ENCODE results near the gene KCNN3. TPM values are rescaled to one million over a fixed set of nuclear protein-coding genes. Genes with fewer than 3 reads are reported as not detected.
A peak's percentile ranks its signal among the peaks of the same experiment; 100 is the strongest.

The KCNN3 gene
- total RNA-seq, 1 donor from 2014 or later = 1.8 TPM

DNA sequence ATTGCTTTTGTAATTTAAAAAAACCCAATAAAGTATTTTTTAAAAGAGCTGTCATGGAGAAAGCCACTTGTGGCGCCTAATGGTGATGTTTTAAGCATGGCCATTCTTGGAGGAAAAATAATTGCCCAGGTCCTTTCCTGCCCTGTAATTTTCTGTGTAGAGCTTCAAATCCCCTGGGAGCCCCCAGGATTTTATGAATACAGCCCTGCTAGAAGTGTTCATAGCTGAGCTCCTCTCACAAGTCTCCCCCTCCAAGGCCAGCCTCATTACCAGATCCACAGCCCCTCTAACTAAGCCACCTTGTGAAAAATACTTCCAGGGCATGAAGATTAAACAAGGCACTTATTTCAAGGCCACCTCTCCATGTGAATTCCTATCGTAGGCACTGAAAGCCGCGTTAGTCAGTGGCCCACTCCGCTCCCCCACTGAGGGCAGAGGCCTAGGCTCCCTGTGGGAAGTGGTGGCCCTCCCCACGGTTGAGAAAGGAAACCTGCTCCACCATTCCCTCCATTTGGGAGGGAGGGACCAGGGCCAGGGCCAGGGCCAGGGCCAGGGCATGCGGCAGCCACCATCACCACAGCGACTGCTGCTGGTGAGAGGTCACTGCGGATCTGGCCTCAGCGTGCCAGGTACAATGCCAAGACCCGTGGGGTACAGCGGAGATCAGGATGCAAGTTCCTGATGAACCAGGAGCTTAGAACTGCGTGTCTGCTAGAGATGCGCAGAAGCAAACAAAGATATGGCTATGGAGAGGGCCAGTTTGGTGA, 83.1 kb downstream of the KCNN3 start:
- DNase-seq (ENCODE audit: low spot score) (no peak), ATAC-seq (no peak)
- intact Hi-C loops (cut with DNase I) = no loop called here

DNA sequence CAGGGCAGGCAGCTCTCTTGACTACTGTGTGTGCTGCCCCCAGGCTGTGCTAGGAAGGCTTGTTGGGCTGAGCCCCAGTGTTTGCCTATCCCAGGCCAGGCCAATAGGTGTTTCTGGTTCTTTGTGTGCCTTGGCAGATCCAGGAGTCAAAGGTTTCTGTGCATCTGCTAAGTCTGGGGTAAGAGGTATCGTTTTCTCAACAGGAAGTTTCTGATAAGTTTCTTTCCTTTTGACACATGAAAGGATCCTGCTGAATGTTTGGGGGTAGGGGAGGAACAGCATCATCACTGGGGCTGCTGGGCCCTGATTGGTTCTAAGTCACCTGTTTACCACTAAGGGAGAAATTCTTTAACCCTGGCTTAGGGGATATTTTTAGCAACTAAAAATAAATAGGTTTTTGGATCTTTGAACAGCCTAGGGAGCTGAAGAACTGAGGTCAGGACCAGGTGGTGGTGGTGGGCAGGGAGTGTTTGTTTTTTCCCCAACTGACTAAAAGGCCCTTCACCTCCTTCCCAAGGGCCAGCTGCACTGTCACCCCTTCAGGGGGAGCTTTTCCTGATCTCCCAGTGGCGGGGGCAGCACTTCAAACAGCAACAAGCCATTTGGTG, 85.1 kb downstream of the KCNN3 start:
- ATAC-seq = no peak
- intact Hi-C loops (cut with DNase I) = no loop called here
- no peak for DNase-seq (ENCODE audit: low spot score)

DNA sequence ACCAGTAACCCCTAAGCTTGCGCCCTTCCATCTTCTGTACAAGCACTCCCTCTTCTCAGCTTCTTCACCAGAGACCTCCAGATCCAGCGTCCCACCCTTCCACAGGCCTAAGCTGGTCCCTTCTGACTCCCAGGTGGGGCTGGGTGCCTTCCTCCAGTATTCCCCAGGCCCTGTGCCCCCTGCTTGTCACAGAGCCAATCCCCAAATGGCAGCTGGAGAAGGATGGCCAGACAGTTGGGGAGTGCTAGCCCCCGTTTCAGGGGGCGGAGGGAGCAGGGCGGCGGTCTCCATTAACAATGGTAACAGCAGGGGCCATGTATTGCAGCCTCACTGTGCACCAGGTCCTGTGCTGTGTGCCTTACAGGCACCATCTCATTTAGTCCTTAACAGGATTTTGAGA, 85.7 kb downstream of the KCNN3 start:
- intact Hi-C loops (cut with DNase I) = no loop called here
- DNase-seq (ENCODE audit: low spot score) (no peak), ATAC-seq (no peak)

DNA sequence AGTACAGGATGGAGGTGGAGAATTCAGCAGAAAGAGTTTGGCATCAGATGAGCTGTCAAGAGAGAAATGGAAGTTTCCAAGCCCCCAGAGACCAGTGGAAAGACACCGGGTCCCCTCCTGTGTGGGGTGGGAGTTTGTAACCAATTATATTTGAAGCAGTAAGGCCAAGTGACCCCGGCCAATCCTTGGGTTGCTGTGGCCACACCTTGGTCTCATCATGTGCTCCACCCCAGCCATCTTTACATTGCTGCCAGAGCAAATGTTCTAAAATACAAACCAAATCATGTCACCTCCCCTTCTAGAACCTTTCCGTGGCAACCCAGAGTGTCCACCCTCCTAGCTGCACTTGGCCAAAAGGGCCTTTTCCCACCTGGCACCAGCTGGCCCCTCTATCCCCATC, 86.1 kb downstream of the KCNN3 start:
- DNase-seq (ENCODE audit: low spot score) (no peak), ATAC-seq (no peak)
- intact Hi-C loops (cut with DNase I) = no loop called here

DNA sequence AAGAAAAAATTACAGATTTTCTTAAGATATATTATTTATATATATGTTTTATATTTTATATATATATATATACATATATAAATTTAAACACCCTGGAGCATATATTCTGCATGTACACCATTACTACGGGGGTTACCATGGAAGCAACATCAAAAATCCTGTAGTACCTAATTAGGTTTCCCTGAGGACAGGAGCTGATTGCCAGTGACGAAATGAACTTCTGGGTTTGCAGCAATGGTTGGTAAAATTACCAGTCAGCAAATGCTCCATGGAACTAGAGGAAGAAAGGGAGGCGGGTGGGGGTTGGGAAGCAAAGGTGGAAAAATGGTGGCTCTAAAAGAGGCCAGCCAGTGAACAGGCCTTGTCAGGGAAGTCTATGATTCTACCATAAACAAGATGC, 89.5 kb downstream of the KCNN3 start:
- DNase-seq (ENCODE audit: low spot score) (no peak), ATAC-seq (no peak)
- intact Hi-C loops (cut with DNase I) = no loop called here

DNA sequence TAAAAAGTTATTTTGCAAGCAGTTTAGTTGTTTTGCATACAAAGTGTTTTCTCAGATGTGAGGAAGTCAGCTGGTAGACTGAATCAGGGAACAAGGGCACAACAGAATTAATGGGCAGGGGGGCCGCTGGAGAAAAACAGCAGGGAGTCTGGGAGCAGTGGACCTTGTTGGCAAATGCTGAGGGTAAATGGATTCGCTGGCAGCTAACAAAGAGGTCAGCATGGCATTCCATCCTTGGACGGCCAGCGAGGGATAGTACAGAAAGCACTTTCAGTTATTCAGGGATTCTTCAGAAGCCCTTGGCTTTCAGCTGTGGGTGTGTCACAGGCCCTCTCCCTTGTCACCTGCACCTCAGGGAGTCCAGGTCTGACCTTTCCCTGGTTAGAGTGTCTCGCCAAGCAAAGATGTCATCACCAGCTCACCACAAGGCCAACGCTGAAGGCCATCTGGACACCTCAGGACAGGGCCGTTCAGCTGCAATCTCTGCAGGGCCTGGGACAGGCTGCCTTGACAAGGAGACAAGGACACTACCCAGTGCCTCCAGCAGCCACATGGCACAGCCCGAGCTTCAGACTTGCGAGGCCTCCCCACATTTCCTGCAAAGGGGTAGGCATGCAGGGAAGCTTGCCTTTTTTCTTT, 90.4 kb downstream of the KCNN3 start:
- no peak for DNase-seq (ENCODE audit: low spot score)
- no peak for ATAC-seq
- intact Hi-C loops (cut with DNase I) = no loop called here

DNA sequence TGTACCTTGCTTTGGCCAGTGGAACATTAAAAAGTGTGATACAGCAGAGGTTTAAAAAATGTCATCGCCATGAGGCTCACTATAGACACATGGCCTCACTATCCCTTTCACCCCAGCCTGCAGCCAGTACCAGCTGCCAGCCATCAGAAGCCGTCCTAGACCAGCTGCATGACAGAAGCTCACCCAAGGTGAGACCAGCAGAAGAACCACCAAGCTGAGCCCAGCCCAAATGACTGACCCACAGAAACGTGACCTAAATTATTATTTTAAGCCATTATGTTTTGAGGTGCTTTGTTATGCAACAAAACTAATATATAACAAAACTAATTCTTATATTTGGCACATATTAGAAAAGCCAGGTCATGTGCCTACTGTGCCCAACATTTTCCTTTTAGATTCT, 91.1 kb downstream of the KCNN3 start:
- no peak for ATAC-seq
- intact Hi-C loops (cut with DNase I) = no loop called here
- DNase-seq (ENCODE audit: low spot score) = no peak

DNA sequence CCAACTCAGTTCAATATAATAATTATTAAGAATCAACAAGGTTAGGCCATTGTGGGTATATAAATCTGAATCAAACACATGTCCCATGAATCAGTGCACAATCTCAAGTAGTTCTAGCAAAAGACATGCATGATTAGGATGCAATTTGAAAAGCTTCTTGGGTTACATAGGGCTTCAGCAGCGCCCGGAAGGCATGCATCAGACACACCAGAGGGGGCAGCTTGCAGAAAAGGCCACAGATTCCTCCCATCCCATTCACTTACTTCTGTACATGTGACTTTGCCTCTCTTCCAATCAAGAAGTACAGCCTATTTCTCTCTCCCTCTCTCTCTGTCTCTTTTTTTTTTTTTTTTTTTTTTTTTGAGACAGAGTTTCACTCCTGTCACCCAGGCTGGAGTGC, 91.8 kb downstream of the KCNN3 start:
- no peak for ATAC-seq
- DNase-seq (ENCODE audit: low spot score) = no peak
- intact Hi-C loops (cut with DNase I) = no loop called here

DNA sequence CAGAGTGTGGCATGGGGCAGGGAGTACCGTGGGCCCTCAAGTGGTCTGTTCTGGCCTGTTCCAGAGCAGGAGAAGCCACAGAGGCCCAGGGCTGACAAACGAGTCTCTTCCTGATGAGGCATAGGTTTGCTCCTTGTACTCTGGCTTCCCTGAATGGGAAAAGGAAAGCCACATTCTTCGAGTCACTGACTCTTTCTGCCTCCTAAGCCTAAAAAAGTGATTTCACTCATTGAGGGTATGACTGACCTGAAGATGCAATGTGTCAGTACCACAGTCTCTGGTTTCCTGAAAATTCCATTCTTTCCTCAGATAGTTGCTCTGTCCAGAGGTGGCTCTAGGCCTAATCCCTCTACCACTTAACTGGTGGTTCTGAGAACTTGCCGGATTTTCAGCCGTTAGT, 92.3 kb downstream of the KCNN3 start:
- DNase-seq (ENCODE audit: low spot score) (no peak), ATAC-seq (no peak)
- intact Hi-C loops (cut with DNase I) = no loop called here

DNA sequence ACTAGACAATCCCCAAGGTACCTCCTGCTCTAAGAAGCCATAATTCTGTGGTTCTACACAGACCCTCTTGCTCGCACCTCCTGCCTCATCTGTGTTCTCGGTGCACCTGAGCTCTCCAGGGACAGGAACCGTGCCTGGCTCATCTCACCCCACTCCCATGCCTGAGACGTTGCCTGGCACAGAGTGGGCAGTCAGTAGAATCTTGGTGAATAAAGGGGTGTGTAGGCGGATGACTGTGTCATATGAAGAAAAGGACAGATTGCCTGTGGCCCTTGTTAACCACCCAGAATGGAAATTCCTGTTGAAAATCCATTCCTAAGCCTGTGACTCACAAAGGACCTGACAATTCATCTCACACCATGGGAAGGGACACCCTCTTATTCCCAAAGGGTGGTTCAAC, 92.9 kb downstream of the KCNN3 start:
- intact Hi-C loops (cut with DNase I) = no loop called here
- DNase-seq (ENCODE audit: low spot score) = no peak
- no peak for ATAC-seq

DNA sequence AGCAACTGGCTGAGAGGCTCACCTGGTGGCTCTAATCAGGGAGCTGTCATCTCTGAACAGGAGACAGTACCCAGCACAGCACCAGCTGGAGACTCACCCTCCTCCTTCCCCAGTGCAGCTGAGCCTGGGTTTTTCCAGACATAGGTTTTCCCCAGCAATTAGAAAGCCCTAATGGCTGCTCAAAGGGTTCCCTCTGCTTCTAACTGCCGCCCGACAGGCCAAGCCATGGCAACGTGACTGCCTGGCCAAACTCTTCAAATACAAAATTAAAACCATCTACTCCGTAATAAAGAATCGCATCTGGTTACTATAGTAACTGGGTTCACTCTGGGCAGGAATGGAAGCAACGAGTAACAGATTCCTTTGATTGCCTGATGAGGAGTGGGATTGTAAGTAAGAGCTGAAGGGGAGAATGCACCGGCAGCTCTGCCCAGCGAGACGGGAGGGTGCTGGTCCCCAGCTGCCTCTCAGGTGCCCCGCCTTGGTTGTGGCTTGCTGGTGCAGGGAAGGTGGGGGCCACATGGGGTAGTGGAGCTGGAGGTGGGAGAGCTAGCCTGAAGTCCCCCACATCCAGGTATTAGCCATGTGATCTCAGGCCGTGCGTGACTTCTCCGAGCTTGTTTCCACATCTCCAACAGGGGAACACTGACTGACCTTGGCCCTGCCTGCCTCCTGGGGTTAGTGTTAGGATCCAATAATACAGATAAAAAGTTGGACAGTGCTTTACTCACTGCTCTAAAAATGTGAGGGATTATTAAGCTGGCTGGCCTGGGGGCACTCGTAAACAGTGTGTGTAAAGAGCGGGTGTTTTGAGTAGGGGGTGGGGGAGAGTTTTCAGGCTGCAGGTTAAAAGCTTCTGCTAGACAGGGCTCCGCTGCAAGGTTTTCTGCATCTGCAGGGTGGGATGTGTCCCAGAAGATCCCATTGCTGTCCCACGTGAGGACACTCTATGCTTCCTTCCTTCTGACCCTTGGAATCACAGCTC, 94.2 kb downstream of the KCNN3 start:
- intact Hi-C loops (cut with DNase I) = no loop called here
- ATAC-seq = no peak
- DNase-seq (ENCODE audit: low spot score) = no peak

DNA sequence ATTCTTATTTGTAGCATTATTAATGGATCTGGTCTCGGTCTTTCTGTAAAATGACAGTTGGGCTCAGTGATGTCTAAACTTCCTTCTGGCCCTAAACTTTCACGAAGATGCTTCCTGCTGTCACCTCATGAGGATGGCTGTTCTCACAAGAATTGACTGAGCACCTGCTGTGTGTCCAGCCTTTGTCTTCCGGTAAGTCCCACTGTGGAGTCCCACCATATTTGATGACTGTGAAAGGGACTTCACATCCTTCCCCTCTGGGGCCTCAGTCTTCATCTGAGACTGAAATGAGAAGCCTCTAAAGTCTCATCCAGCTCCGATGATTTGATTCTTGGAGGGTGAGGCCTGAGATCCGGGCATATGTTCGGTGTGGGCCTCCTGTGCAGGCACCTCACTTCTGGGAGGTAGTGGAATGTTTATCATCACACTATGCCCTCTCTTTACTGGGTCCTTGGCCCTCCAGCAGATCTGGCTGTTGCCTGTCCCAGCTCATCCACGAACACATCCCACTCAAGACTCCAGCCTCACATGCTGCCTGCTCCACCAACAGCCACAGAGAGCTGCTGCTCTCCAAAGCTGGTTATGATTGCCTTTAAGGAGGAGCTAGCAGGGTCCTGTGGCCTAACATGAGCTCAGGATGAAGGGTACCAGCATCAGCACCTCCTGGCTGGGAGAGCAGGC, 95.8 kb downstream of the KCNN3 start:
- intact Hi-C loops (cut with DNase I) = no loop called here
- no peak for ATAC-seq
- peak; percentile 25 for DNase-seq (ENCODE audit: low spot score)

DNA sequence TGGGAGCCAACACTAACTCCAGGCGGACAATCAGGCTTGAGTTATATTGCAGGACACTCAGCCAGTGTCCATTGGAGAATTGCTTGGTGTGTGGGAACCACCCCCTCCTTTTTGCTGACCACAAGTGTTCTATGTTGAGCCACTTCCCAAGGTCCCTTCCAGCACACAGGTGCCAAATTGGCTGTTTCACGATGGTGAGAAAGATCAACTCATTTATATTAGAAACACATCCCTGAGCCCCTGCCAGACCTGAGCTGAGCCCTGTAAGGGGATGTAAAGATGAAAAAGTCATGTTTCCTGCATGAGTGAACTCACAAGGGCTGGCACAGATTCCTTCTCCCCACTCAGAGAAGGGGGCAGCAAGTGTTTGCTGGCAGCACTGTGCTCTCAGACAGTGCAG, 96.5 kb downstream of the KCNN3 start:
- no peak for ATAC-seq
- intact Hi-C loops (cut with DNase I) = no loop called here
- DNase-seq (ENCODE audit: low spot score) = peak; percentile 17

DNA sequence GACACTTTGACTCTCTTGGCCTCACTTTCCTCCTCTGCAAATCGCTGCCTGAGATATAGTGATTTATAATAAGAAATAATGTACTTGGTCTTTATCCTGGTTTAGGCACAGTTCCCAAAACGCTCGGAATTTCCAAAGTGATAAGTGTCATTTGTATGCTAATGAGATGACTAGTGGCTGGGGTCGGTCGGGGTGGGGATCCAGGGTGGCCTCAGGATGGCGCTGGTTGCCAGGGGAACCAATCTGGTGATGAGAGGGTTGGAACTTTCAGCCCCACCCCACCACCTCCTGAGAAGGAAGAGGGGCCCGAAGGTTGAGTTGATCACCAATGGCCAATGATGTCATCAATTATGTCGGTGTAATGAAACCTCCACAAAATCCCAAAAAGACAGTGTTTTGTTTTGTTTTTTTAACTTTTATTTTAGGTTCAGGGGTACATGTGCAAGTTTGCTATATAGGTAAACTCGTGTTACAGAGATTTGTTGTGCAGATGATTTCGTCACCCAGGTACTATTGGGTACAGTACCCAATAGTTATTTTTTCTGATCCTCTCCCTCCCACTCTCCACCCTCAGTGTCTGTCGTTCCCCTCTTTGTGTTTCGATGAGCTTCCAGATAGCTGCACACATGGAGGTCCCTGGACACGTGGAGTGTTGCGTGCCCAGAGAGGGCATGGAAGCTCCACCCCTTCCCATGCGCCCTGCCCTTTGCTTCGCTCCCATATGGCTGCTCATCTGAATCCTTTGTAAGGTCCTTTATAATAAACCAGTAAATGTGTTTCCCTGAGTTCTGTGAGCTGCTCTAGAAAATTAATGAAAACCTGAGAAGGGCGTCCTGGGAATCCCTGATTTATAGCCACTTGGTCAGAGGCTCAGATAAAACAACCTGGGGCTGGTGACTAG, 97.2 kb downstream of the KCNN3 start:
- intact Hi-C loops (cut with DNase I) = no loop called here
- DNase-seq (ENCODE audit: low spot score) (peak; percentile 27), ATAC-seq (no peak)

DNA sequence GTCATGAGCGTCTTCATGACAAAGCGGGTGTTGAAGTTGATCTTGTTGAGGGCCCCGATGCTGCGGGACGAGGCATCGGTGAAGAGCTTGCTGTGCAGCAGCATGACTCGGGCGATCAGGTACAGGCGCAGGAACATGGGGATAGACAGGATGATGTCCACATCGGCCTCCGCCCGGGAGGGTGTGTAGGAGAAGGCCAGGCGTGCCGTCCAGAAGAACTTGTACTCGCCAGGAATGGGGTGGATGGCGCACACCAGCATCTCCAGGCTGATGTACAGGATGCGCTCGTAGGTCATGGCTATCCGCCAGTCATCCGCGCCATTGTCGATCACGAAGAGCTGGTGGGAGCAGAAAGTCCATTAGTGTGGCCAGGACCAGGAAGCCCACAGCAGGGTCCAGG, 98.0 kb downstream of the KCNN3 start:
- intact Hi-C loops (cut with DNase I) = no loop called here
- DNase-seq (ENCODE audit: low spot score) = peak; percentile 47
- ATAC-seq = no peak

DNA sequence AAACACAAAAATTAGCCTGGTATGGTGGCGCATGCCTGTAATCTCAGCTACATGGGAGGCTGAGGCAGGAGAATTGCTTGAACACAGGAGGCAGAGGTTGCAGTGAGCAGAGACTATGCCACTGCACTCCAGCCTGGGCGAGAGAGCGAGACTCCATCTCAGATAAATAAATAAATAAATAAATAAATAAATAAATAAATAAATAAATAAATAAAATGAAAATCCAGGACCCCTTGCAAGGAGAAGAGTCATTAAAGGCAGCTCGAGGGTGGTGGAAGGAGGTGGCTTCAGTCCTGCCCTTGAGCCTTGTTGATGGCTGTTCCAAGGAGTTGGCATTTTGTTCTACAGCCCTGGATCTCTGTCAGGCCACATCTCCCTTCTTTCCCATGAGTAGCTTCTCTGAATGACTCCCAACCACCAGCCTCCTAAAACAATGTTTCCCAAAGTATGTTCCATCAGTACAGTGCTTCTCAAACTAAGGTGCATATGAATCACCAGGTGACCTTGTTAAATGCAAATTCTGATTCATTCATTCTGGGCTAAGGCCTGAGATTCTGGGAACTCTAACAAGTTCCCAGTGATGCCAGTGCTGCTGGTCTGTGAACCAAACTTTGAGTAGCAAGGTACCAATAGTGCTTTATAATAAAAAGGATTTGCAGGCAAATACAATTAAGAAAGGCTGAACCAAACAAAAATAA, 99.0 kb downstream of the KCNN3 start:
- intact Hi-C loops (cut with DNase I) = no loop called here
- no peak for ATAC-seq
- peak; percentile 14 for DNase-seq (ENCODE audit: low spot score)

DNA sequence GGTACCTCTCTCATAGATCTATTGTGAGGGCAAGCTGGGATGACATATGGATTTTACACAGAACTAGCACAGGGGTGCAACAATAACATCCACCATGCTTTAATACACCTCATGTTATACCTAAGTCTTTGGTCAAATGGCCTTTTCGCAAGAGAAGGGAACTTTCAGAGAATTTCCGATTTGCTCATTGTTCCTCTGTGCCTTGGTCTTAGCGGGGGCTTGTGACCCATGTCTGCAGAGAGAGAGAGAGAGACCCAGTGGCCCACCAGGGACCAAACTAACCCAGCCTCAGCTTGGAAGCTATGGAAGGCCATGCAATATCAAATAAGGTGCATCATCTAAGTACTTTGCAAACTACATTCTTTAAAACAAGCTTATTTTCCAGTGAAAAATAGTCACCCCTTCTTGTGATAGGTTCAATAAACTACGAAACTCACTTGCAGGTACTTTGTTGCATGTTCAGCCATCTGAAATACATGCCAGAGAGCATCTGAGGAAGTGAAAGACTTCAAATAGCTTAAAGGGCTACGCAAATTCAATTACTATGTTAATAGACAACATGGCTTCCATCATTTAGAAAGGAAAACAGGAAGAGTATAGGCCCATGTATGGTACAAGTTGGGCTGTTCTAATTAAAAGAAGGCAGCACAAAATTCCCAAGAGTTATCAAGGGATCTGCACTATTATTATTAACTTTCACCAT, 100.7 kb downstream of the KCNN3 start:
- peak; percentile 13 for DNase-seq (ENCODE audit: low spot score)
- intact Hi-C loops (cut with DNase I) = no loop called here
- ATAC-seq = no peak

All from sciatic nerve (tissue), 2 donors.